Peyer's patch (tissue), 4 donors: ENCODE measurements around the gene CTDNEP1. TPM values are rescaled to one million over a fixed set of nuclear protein-coding genes. Genes with fewer than 3 reads are reported as not detected.

Source experiments
- DNase-seq, 3 donors: peaks; one replicate each; pipeline ENCODE4 v3.0.0-alpha.2; 2017 to 2019
- H3K27ac ChIP-seq, 4 donors: fragments of 200-600 bp; sonication (generic); one replicate each; pipeline ENCODE4 v1.5.1; 2016 to 2019
- H3K27me3 ChIP-seq, 2 donors: fragments of 200-600 bp; sonication (generic); one replicate each; pipeline ENCODE4 v1.5.1; 2019
- H3K36me3 ChIP-seq, 3 donors: fragments of 200-600 bp; sonication (generic); one replicate each; pipeline ENCODE4 v1.5.1; 2016 to 2019
- H3K4me1 ChIP-seq, 4 donors: fragments of 200-600 bp; sonication (generic); one replicate each; pipeline ENCODE4 v1.5.1; 2016 to 2019
- H3K4me3 ChIP-seq, 4 donors: fragments of 200-600 bp; sonication (generic); 1 replicate in 3 of 4; 2 replicates in 1 of 4; pipeline ENCODE4 v1.5.1; 2016 to 2019; ENCODE audit warnings: mild to moderate bottlenecking in 1 of 4
- H3K9me3 ChIP-seq, 4 donors: fragments of 200-600 bp; sonication (generic); one replicate each; pipeline ENCODE4 v1.5.1; 2016 to 2019; ENCODE audit warnings: mild to moderate bottlenecking in 1 of 4
- CTCF ChIP-seq, 6 experiments: fragments of 450-650 bp in 4 of 6; fragments of 200-600 bp in 2 of 6; sonication (generic) in 1 of 6; IDR thresholded peaks; one replicate each; pipeline ENCODE4 v1.5.1; 2017 to 2019; ENCODE audit warnings: antibody characterized with exemption in 6 of 6, mild to moderate bottlenecking in 3 of 6, moderate library complexity in 1 of 6
- POLR2A ChIP-seq, 2 donors: fragments of 450-650 bp; IDR thresholded peaks; one replicate each; pipeline ENCODE4 v1.5.1; 2017; ENCODE audit warnings: antibody characterized with exemption in 2 of 2, mild to moderate bottlenecking in 2 of 2, moderate library complexity in 2 of 2
- total RNA-seq, 4 donors: library from RNA; depleted of rRNA; stranded (reverse); fragments of >200 nt; gene quantifications; one replicate each; pipeline ENCODE4 v1.1.0, GENCODE V29; 2016

Gene CTDNEP1
- total RNA-seq, 4 donors from 2014 or later = 55.3 to 86.9 (median 76.4) TPM

GRCh38 chr17:7282752-7283321 is 31.3 kb upstream of the CTDNEP1 start:
- H3K9me3 ChIP-seq = no peaks in the 10 kb centered on the region
- no peaks in the 10 kb centered on the region for H3K36me3 ChIP-seq
- H3K4me1 ChIP-seq = peaks cover 2 to 28% (median 16%) of the 10 kb centered on the region in 4 donors
- H3K27ac ChIP-seq = peak overlapping the region in 3 of 4 donors; percentile 60 to 83 (median 61)
- H3K27me3 ChIP-seq = no peaks in the 10 kb centered on the region
- no peak for TF ChIP-seq POLR2A (IDR thresholded peaks at IDR 0.05)
- peak in 1 of 6 experiments; percentile 5 for TF ChIP-seq CTCF (IDR thresholded peaks at IDR 0.05)
- no peak for DNase-seq
- H3K4me3 ChIP-seq = peak overlapping the region in 2 of 4 donors; percentile 49 to 61

- H3K27me3 ChIP-seq = no peaks in the 10 kb centered on the region
- TF ChIP-seq POLR2A (IDR thresholded peaks at IDR 0.05) = no peak
- no peak for TF ChIP-seq CTCF (IDR thresholded peaks at IDR 0.05)
- H3K36me3 ChIP-seq = no peaks in the 10 kb centered on the region
- peaks cover 2 to 28% (median 16%) of the 10 kb centered on the region in 4 donors for H3K4me1 ChIP-seq
- H3K27ac ChIP-seq = peak overlapping the region; percentile 25 to 83 (median 60)
- no peak for DNase-seq
- H3K4me3 ChIP-seq = peak overlapping the region; percentile 38 to 63 (median 55)
- no peaks in the 10 kb centered on the region for H3K9me3 ChIP-seq
Measured at GRCh38 chr17:7281953-7282751, 30.6 kb upstream of the CTDNEP1 start.

GRCh38 chr17:7281074-7281952 is 29.8 kb upstream of the CTDNEP1 start, which contains the start of gene SLC2A4:
SLC2A4 (plus strand) TSS chr17:7281718; CDS start chr17:7281935, 217 bp downstream.
- H3K4me1 ChIP-seq = peaks cover 2 to 28% (median 16%) of the 10 kb centered on the region in 4 donors
- TF ChIP-seq POLR2A (IDR thresholded peaks at IDR 0.05) (no peak), CTCF (IDR thresholded peaks at IDR 0.05) (no peak)
- H3K9me3 ChIP-seq = no peaks in the 10 kb centered on the region

GRCh38 chr17:7280519-7281073 is 29.1 kb upstream of the CTDNEP1 start:
- Histone ChIP-seq H3K4me1 (peaks cover 2 to 28% (median 16%) of the 10 kb centered on the region in 4 donors), H3K27me3 (no peaks in the 10 kb centered on the region), H3K36me3 (no peaks in the 10 kb centered on the region), H3K4me3 (peak overlapping the region; percentile 38 to 63 (median 55)), H3K9me3 (no peaks in the 10 kb centered on the region), H3K27ac (peak overlapping the region; percentile 48 to 83 (median 71))
- TF ChIP-seq POLR2A (IDR thresholded peaks at IDR 0.05) = peak in 1 of 2 donors; percentile 12
- peak; percentile 92 to 98 (median 96) for TF ChIP-seq CTCF (IDR thresholded peaks at IDR 0.05)
- DNase-seq = peak; percentile 79 to 93 (median 90)

More at GRCh38 chr17:7281074-7281952, 29.8 kb upstream of the CTDNEP1 start, which contains the start of gene SLC2A4:
- peak within 1 kb of the TSS; percentile 48 to 83 (median 71) for H3K27ac ChIP-seq
- H3K27me3 ChIP-seq = no peaks in the 10 kb centered on the region
- H3K36me3 ChIP-seq = no peaks in the 10 kb centered on the region
- peak within 1 kb of the TSS; percentile 38 to 63 (median 55) for H3K4me3 ChIP-seq
- DNase-seq = peak; percentile 89 to 97 (median 96)

GRCh38 chr17:7279448-7279847 is 27.9 kb upstream of the CTDNEP1 start:
- H3K9me3 ChIP-seq = no peaks in the 10 kb centered on the region
- TF ChIP-seq CTCF (IDR thresholded peaks at IDR 0.05) = no peak
- TF ChIP-seq POLR2A (IDR thresholded peaks at IDR 0.05) = peak in 1 of 2 donors; percentile 32
- H3K4me1 ChIP-seq = peaks cover 2 to 28% (median 16%) of the 10 kb centered on the region in 4 donors
- H3K4me3 ChIP-seq = peak overlapping the region in 2 of 4 donors; percentile 61 to 63
- DNase-seq = peak in 1 of 3 donors; percentile 74
- no peaks in the 10 kb centered on the region for H3K36me3 ChIP-seq
- peak overlapping the region in 3 of 4 donors; percentile 45 to 83 (median 82) for H3K27ac ChIP-seq
- H3K27me3 ChIP-seq = no peaks in the 10 kb centered on the region
